GM19193 (cell line): ENCODE measurements around the gene ASGR1.

Experiments
- POLR2A ChIP-seq: IDR thresholded peaks from 4 replicates; pipeline ENCODE4 v1.6.1; 2011; ENCODE audit not compliant: insufficient read depth, insufficient read length; ENCODE audit errors: extremely low read depth

ASGR1 gene, protein sequence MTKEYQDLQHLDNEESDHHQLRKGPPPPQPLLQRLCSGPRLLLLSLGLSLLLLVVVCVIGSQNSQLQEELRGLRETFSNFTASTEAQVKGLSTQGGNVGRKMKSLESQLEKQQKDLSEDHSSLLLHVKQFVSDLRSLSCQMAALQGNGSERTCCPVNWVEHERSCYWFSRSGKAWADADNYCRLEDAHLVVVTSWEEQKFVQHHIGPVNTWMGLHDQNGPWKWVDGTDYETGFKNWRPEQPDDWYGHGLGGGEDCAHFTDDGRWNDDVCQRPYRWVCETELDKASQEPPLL

DNA sequence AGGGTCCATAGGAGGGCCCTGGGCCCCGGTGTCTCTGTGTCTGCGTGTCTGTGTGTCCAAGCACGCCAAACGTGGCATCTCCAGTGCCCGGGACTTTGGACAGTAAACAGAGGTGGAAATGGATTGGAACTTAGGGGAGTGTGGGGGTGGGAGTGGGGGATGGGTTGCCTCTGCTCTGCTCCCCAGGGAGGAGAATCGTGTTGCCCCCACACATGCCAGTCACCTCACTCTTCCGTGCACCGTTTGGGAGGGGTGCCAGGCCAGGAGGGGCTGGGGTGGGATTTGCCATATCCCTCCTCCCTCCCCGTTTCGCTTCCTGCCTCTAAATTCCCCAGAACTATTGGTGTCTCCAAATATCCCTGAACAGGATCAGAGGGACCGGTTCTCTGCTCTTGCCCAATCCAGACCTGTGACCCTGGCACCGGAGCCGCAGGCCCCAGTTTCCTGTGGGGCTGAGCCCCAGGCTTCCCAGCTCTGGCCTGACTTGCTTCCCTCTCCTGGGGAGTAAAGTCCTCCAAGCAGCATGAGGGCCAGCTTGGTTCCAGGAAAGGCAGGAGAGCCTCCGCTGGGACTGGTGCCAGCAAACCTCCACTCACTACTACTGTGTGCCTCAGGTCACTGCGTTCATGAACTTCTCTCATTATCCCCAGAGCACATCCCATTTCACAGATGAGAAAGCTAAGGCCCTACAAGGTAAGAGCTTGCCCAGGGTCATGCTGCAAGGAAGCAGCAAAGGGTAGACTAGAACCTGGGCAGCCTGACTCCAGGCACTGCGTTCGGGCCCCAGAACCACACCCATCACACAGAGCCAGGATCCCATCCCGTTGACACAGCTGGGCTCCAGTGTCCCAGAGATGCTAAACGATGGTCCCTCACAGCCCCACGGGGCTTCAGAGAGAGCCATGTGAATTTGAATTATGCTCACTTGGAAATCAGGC lies at the start of gene ASGR1:
ASGR1 (minus strand) TSS at position 54 of the 938 bp plus-strand sequence. CDS start 807 bp downstream, outside the sequence.
- TF ChIP-seq POLR2A, result no peak

DNA sequence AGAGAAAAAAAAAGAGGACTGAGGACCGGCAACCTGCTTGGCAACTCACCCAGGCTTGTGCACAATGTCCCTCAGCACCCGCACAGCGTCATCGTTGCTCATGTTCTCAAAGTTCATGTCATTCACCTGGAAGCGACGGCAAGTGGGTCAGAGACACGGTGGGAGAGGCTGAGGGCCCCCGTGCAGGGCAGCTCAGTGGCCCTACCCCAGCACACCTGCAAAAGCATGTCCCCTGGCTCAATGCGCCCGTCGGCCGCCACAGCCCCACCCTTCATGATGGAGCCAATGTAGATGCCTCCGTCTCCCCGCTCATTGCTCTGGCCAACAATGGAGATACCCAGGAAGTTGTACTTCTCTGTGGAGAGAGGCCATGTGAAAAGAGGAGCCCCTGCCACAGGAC lies 49.8 kb upstream of the ASGR1 start:
- no peak for TF ChIP-seq POLR2A

DNA sequence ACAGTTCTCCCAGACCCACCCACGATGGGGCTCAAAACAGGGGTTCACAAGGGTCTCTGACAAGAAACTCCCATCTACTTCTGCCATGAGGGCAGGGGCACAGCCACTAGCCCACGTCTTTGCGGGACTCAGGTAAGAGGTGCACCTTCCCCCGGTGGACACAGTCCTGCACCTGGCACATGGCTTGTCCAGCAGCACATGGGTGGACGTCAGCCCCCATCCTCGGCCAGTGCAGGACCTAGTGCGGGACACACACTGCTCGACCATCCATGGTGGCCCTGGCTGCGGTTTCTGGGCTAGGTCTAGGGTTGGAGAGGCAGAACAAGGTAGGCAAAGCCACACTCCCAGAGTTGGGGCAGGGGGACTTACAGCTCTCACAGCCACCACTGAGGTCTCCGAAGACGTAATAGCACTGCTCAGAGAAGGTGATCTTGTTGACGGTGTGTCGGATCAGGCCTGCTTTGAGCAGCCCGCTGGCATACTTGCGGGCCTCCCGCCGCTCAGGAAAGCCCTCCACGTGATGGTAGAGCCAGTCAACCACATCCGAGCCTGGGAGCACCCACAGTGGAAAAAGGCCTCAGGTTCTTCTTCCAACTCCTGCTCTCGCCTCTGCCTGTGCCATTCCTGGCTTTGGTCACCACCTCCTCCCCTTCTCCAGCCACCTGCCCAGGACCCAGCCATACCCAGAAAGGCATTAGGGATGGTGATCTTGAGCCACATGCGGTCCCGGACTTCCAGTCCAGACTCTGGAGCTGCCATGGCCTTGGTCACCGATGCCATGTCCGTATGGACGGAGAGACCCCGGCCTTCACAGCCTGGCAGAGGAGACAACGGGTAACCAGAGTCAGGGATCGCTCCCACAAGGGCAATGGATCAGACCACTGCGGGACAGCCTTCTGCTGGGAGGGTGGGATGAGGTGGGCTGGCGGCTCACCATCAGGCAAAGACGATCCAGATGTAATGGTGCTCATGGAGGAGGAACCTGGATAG lies 47.8 kb upstream of the ASGR1 start:
- TF ChIP-seq POLR2A, result no peak

DNA sequence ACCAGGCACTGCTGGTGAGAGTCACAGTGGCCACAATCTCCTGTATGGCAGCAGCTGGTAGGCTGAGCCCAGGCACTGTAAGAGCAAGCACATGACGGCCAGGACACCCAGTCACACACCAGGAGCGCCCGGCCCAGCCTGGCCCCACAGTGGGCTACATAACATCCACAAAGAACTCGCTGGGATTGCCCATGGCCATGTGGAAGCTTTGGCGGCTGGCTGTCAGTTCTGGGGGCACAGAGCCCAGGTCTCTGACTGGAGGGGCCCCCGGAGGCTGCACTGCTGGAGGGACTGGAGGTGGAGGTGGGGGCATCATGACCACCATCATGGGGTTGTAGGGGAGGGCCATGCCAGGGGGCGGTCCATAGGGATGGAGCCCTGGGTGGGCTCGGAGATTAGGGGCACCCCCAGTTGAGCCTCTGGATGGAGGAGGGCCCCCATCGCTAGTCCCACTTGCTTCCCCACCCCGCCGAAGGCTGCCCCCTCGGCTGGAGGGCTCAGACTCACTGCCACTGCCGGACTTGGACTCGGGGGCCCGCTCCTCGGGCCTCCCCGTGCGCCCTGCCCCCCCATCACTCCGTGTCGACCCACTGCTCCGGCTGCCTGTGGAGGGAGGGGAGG lies 46.7 kb upstream of the ASGR1 start:
- no peak for TF ChIP-seq POLR2A

DNA sequence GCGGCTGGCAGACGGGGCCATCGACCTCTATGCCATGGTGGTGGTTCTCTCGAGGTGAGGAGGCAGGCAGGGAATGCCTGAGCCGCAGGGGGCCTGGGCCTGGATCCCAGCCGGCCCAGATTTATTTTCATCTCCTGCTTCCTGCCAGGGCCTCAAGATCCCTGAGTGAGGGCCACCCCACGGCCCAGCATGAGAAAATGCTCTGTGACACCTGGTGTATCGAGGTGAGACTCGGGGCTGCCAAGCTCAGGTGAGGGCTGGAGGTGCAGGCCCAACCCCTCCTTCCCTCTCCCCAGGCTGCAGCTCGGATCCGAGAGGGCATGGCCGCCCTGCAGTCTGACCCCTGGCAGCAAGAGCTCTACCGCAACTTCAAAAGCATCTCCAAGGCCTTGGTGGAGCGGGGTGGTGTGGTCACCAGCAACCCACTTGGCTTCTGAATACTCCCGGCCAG lies 45.5 kb upstream of the ASGR1 start:
- TF ChIP-seq POLR2A, result no peak

DNA sequence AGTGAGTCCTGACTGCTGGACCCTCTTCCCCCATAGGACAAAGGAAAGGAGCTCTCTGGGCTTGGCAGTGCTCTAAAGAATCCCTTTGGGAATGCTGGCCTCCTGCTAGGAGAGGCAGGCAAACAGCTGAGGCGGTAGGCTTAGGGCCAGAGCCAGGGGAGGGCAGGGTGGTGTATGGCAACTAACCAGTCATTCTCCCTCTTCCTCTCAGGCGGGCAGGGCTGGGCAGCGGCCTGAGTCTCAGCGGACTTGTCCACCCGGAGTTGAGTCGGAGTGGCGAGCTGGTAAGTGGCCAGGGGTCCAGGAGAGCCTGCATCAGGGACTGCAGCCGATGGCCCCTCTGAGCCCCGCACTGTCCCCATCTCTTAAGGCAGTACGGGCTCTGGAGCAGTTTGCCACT lies 44.9 kb upstream of the ASGR1 start:
- TF ChIP-seq POLR2A, result no peak

DNA sequence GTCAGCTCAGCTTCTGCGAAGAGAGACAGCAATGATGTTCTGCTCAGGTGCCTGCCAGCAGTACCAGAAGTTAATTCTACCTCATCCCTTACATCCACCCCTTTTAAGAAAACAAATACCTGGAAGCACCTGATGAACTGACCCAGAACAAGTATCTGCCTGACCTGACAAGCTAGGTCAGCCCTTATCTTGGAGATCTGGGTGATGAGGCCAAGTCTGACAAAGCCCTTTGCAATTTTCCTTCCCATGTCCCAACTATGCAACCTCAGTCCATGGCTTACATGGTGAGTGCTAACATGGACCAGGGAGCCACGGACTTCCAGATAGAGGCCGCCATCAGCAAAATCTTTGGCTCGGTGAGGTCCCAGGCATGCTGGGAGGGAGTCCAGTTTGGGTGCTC lies 44.2 kb upstream of the ASGR1 start:
- TF ChIP-seq POLR2A, result no peak

DNA sequence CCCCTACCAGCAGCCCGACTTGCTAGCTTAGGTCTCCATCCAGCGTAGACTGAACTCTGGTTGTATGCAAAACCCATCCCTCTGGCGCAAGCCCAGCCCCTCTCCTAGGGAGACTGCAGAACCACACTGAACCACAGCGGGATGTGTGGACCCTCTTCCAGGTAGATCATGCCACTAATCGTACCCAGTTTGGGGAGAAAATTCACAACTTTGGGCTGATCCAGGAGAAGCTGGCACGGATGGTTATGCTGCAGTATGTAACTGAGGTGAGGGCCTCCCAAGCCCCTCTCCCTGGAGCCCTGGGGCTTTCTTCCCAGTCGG lies 43.8 kb upstream of the ASGR1 start:
- no peak for TF ChIP-seq POLR2A

DNA sequence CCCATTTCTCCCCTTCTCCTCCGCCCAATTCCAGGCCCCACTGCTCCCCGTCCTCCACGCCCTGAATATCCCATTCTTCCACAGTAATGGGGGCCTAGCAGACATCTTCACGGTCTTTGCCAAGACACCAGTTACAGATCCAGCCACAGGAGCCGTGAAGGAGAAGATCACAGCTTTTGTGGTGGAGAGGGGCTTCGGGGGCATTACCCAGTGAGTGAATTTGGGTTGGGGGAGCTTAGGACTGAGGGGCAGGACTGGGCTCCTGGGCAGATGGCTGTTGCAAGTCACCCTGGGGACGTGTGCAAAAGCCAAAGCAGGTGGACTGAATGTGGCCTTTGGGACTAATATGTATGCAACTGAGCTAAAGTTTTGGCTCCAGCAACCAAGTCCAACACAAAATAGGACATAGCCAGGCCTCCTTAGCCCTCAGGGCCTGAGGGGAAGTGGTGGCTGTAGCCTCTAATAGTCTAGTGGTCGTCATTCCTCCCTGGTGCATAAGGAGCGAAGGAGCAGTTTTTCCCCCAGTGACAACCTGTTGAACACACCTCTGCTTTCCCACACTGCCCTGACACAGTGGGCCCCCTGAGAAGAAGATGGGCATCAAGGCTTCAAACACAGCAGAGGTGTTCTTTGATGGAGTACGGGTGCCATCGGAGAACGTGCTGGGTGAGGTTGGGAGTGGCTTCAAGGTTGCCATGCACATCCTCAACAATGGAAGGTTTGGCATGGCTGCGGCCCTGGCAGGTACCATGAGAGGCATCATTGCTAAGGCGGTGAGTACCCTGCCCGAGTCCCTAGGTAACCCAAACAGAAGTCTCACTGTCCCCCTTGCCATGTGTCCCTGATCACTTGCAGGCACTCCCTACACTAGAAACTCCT lies 43.2 kb upstream of the ASGR1 start:
- TF ChIP-seq POLR2A, result peak; percentile 18

DNA sequence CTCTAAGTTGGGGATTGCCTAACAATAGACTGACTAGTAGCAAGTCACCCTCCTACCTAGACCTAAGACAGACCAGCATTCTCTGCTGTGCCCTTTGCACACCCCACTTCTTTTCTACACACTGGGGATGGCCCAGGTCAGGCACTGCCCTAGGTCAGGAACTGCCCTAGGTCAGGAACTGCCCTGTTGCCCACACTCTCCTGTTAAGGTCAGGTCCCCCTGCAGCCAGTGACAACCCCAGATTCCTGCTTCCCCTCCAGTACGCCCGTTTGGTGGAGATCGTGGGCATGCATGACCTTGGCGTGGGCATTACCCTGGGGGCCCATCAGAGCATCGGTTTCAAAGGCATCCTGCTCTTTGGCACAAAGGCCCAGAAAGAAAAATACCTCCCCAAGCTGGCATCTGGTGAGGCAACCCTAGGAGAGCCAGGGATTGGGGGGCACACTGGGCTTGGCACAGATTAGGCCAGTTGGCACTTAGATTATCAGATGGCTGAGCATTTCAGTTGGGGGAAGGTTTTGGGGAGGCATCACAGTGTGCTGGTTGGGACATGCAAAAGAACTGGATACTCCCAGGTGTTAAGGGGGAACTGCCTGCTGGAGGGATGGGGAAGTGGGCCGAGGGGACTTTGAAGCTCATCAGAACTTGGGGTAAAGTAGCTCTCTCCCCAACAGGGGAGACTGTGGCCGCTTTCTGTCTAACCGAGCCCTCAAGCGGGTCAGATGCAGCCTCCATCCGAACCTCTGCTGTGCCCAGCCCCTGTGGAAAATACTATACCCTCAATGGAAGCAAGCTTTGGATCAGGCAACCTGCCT lies 42.3 kb upstream of the ASGR1 start:
- TF ChIP-seq POLR2A, result no peak

DNA sequence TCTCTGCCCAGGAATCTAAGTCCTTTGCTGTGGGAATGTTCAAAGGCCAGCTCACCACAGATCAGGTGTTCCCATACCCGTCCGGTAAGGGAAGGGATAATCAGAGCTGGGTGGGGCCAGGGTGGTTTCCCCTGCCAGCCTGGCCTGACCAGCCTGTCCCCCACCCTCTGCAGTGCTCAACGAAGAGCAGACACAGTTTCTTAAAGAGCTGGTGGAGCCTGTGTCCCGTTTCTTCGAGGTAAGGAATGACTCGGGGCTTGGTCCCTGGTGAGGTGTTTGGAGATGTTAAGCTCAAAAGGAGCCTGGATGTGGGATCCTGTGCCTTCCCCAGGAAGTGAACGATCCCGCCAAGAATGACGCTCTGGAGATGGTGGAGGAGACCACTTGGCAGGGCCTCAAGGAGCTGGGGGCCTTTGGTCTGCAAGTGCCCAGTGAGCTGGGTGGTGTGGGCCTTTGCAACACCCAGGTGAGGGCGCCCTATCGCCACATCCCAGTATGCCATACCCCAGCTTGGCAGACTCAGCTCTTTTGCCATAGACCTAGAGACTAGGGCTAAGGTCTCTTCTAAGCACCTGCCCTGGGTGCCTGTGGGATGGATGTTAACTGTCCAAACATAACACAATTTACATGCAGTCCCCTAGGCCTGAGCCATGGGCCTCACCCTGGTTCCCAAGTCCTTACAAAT lies 41.6 kb upstream of the ASGR1 start:
- no peak for TF ChIP-seq POLR2A
